Measurements from ENCODE around the gene SLC11A1. TPM values are rescaled to one million over a fixed set of nuclear protein-coding genes. Genes with fewer than 3 reads are reported as not detected.
A peak's percentile ranks its signal among the peaks of the same experiment; 100 is the strongest.

Gene SLC11A1
- total and polyA plus RNA-seq, 8 donors = 0.51 to 16.2 (median 5.3) TPM

DNA sequence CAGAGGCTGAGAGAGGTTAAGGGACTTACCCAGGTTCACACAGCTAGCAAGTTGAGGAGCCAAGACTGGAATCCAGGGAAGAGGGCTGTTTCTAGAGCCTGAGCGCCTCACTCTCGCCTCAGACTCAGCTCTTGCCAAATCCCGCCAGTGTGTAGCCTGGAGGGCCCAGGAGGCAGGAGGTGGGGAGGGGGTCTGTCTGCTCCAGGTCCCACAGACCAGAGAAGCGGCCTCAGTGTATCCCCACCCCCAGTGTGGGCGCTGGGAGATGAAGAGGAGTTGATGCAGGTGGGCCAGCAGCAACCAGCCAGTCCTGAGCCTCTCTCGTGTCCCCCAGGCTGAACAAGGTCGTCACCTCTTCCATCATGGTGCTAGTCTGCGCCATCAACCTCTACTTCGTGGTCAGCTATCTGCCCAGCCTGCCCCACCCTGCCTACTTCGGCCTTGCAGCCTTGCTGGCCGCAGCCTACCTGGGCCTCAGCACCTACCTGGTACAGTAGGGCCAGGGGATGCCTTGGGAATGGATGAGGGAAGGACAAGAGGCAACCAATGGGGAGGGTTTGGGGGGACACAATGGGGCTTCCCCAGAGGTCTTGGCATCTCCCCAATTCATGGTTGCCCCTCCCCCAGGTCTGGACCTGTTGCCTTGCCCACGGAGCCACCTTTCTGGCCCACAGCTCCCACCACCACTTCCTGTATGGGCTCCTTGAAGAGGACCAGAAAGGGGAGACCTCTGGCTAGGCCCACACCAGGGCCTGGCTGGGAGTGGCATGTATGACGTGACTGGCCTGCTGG, 12.4 kb downstream of the SLC11A1 start:
- whole genome bisulfite sequencing, 2 donors = 90 to 92% methylated on average over 13 of the region's 13 CpGs
- FAIRE-seq (no peak), ATAC-seq (no peak), DNase-seq (peak in 5 of 6 donors; percentile 28 to 79 (median 48))
- TF ChIP-seq, protein P1, sequence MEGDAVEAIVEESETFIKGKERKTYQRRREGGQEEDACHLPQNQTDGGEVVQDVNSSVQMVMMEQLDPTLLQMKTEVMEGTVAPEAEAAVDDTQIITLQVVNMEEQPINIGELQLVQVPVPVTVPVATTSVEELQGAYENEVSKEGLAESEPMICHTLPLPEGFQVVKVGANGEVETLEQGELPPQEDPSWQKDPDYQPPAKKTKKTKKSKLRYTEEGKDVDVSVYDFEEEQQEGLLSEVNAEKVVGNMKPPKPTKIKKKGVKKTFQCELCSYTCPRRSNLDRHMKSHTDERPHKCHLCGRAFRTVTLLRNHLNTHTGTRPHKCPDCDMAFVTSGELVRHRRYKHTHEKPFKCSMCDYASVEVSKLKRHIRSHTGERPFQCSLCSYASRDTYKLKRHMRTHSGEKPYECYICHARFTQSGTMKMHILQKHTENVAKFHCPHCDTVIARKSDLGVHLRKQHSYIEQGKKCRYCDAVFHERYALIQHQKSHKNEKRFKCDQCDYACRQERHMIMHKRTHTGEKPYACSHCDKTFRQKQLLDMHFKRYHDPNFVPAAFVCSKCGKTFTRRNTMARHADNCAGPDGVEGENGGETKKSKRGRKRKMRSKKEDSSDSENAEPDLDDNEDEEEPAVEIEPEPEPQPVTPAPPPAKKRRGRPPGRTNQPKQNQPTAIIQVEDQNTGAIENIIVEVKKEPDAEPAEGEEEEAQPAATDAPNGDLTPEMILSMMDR (IDR thresholded peaks at IDR 0.05) = no peak
- H3K27me3 ChIP-seq = no peaks in the 10 kb centered on the region
- H3K9me3 ChIP-seq = no peaks in the 10 kb centered on the region
- peaks cover 4 to 14% (median 10%) of the 10 kb centered on the region in 3 donors for H3K4me1 ChIP-seq
- no peak overlapping the region for H3K27ac ChIP-seq
- H3K36me3 ChIP-seq = no peaks in the 10 kb centered on the region
- no peak overlapping the region for H3K4me3 ChIP-seq
- intact Hi-C loops (cut with DNase I) = loop anchor here in 2 of 3 donors (5.0 to 10.0 kb wide), 2 partner anchors 120 to 122 kb away; partner anchors contain the start of genes AAMP (in 2 of the 2) and PNKD (in 2 of the 2)

DNA sequence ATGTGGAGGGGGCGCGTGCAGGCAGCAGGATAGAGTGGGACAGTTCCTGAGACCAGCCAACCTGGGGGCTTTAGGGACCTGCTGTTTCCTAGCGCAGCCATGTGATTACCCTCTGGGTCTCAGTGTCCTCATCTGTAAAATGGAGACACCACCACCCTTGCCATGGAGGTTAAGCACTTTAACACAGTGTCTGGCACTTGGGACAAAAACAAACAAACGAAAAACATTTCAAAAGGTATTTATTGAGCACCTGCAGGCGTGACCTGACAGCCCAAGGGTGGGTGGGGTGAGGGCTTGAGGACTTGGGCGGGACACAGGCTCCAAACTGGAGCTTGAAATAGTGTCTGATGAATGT, 13.0 kb downstream of the SLC11A1 start:
- peak overlapping the region in 1 of 4 donors; percentile 95 for H3K27ac ChIP-seq
- 77 to 91% methylated on average over 6 of the region's 6 CpGs for WGBS, 2 donors
- ATAC-seq = no peak
- DNase-seq = no peak
- no peak for FAIRE-seq
- no peaks in the 10 kb centered on the region for H3K27me3 ChIP-seq
- intact Hi-C loops (cut with DNase I) = loop anchor here in 1 of 3 donors (10.0 kb wide), 1 partner anchor 120 kb away; the partner anchor contains the start of genes AAMP and PNKD
- peaks cover 4 to 14% (median 10%) of the 10 kb centered on the region in 3 donors for H3K4me1 ChIP-seq
- peak overlapping the region in 1 of 4 donors; percentile 98 for H3K4me3 ChIP-seq
- no peaks in the 10 kb centered on the region for H3K9me3 ChIP-seq
- TF ChIP-seq, protein P1 (IDR thresholded peaks at IDR 0.05) = no peak
- no peaks in the 10 kb centered on the region for H3K36me3 ChIP-seq

- peak overlapping the region in 3 of 4 donors; percentile 10 to 98 (median 80) for H3K4me3 ChIP-seq
- WGBS, 2 donors = 25 to 32% methylated on average over 16 of the region's 16 CpGs
- no peak for FAIRE-seq
These were observed 13.4 kb downstream of the SLC11A1 start for GRCh38 chr2:218395456-218395825.

GRCh38 chr2:218395826-218396687, 14.0 kb downstream of the SLC11A1 start:
- H3K4me1 ChIP-seq = peaks cover 4 to 14% (median 10%) of the 10 kb centered on the region in 3 donors
- H3K27me3 ChIP-seq = no peaks in the 10 kb centered on the region
- H3K36me3 ChIP-seq = no peaks in the 10 kb centered on the region
- FAIRE-seq (no peak), DNase-seq (peak; percentile 95 to 98 (median 96)), ATAC-seq (peak; percentile 70 to 80 (median 72))
- H3K9me3 ChIP-seq = no peaks in the 10 kb centered on the region
- TF ChIP-seq, protein P1 (IDR thresholded peaks at IDR 0.05) = peak; percentile 86 to 96 (median 93)
- H3K27ac ChIP-seq = peak overlapping the region; percentile 95 to 100 (median 98)
- 1 to 2% methylated on average over 54 to 57 of the region's 57 CpGs for WGBS, 2 donors
- intact Hi-C loops (cut with DNase I) = loop anchor here in 1 of 3 donors (10.0 kb wide), 1 partner anchor 121 kb away; the partner anchor contains the start of genes AAMP and PNKD
- H3K4me3 ChIP-seq = peak overlapping the region; percentile 36 to 98 (median 88)

More at GRCh38 chr2:218395456-218395825, 13.4 kb downstream of the SLC11A1 start:
- Histone ChIP-seq H3K9me3 (no peaks in the 10 kb centered on the region), H3K36me3 (no peaks in the 10 kb centered on the region), H3K4me1 (peaks cover 4 to 14% (median 10%) of the 10 kb centered on the region in 3 donors), H3K27ac (peak overlapping the region; percentile 95 to 100 (median 98)), H3K27me3 (no peaks in the 10 kb centered on the region)
- intact Hi-C loops (cut with DNase I) = loop anchor here in 1 of 3 donors (10.0 kb wide), 1 partner anchor 121 kb away; the partner anchor contains the start of genes AAMP and PNKD
- no peak for ATAC-seq
- TF ChIP-seq, protein P1 (IDR thresholded peaks at IDR 0.05) = no peak
- DNase-seq = peak in 1 of 6 donors; percentile 29
